GM23248 (cell line): Measurements from ENCODE around the gene OLR1. TPM values are rescaled to one million over a fixed set of nuclear protein-coding genes. Genes with fewer than 3 reads are reported as not detected.

Experiments
- DNase-seq: peaks from one replicate; pipeline ENCODE4 v3.0.0-alpha.2; 2015
- H2AFZ ChIP-seq: fragments of 200-600 bp; sonication (generic); 2 replicates; pipeline ENCODE4 v1.6.1; 2016; ENCODE audit warnings: antibody characterized with exemption
- H3F3A ChIP-seq: fragments of 200-600 bp; sonication (generic); 2 replicates; pipeline ENCODE4 v1.6.1; 2016; ENCODE audit warnings: mild to moderate bottlenecking, antibody characterized with exemption, mixed run types; ENCODE audit not compliant: insufficient read depth
- H3K27ac ChIP-seq: fragments of 200-600 bp; sonication (generic); 2 replicates; pipeline ENCODE4 v1.5.1; 2016; ENCODE audit warnings: mild to moderate bottlenecking
- H3K27me3 ChIP-seq: fragments of 200-600 bp; sonication (generic); replicated peaks from 2 replicates; pipeline ENCODE4 v1.6.1; 2016; ENCODE audit warnings: mild to moderate bottlenecking; ENCODE audit not compliant: insufficient read depth
- H3K36me3 ChIP-seq: fragments of 200-600 bp; sonication (generic); 2 replicates; pipeline ENCODE4 v1.6.1; 2016; ENCODE audit warnings: low read depth, mild to moderate bottlenecking
- H3K4me1 ChIP-seq: fragments of 200-600 bp; sonication (generic); 2 replicates; pipeline ENCODE4 v1.6.1; 2016; ENCODE audit warnings: mild to moderate bottlenecking; ENCODE audit not compliant: insufficient read depth
- H3K4me2 ChIP-seq: fragments of 200-600 bp; sonication (generic); one replicate; pipeline ENCODE4 v1.6.1; 2016; ENCODE audit warnings: mild to moderate bottlenecking; ENCODE audit not compliant: unreplicated experiment
- H3K4me3 ChIP-seq: fragments of 200-600 bp; sonication (generic); 2 replicates; pipeline ENCODE4 v1.5.1; 2016; ENCODE audit warnings: mild to moderate bottlenecking
- H3K79me2 ChIP-seq: fragments of 200-600 bp; sonication (generic); 2 replicates; pipeline ENCODE4 v1.6.1; 2016; ENCODE audit warnings: mild to moderate bottlenecking; ENCODE audit not compliant: insufficient read depth
- H3K9ac ChIP-seq: fragments of 200-600 bp; sonication (generic); 2 replicates; pipeline ENCODE4 v1.6.1; 2016; ENCODE audit warnings: mild to moderate bottlenecking
- H3K9me2 ChIP-seq: fragments of 200-600 bp; sonication (generic); 2 replicates; pipeline ENCODE4 v1.6.1; 2016; ENCODE audit warnings: mixed run types, mild to moderate bottlenecking, moderate library complexity; ENCODE audit not compliant: insufficient read depth
- H3K9me3 ChIP-seq: fragments of 200-600 bp; sonication (generic); one replicate; pipeline ENCODE4 v1.6.1; 2017; ENCODE audit warnings: low read depth
- H4K20me1 ChIP-seq: fragments of 200-600 bp; sonication (generic); 2 replicates; pipeline ENCODE4 v1.6.0; 2016; ENCODE audit not compliant: insufficient read depth
- EZH2 ChIP-seq: fragments of 200-600 bp; sonication (generic); IDR thresholded peaks from 2 replicates; pipeline ENCODE4 v1.6.1; 2018; ENCODE audit warnings: antibody characterized with exemption, mild to moderate bottlenecking; ENCODE audit not compliant: insufficient read depth, poor library complexity, severe bottlenecking
- EZH2phosphoT487 ChIP-seq: fragments of 200-600 bp; sonication (generic); IDR thresholded peaks from 2 replicates; pipeline ENCODE4 v1.6.1; 2018; ENCODE audit warnings: antibody characterized with exemption, moderate library complexity, mild to moderate bottlenecking, low read depth; ENCODE audit not compliant: insufficient read depth
- WGBS, 2 experiments: methylation state at CpG; one replicate each; pipeline ENCODE4 v1.1.6; 2015 to 2017; ENCODE audit warnings: low lambda C conversion rate in 2 of 2, low coverage in 1 of 2; ENCODE audit errors: missing lambda C conversion rate in 2 of 2; 5-methylcytosine and 5-hydroxymethylcytosine counted together
- in situ Hi-C: fragments of 300-500 bp; cut with MboI; formaldehyde crosslinking; loops from 2 replicates; pipeline ENCODE4 v1.15.0; 2020
- polyA plus RNA-seq: library from polyadenylated mRNA; unstranded; fragments of >200 nt; fragmentation: Nextera tagmentation; extraction: Ambion mirVana; gene quantifications from 2 replicates; pipeline ENCODE4 v1.2.1, GENCODE V29; 2016
- total RNA-seq: library from RNA; depleted of rRNA; stranded (reverse); fragments of >200 nt; shearing (Covaris generic); gene quantifications from 2 replicates; pipeline ENCODE4 v1.2.3, GENCODE V29; 2014

Gene OLR1
- total and polyA plus RNA-seq, 2 experiments from 2014 or later: 4.6 to 6.3 TPM

- no peak overlapping the region for H3K4me2 ChIP-seq
- no peaks in the 10 kb centered on the region for H4K20me1 ChIP-seq
- H3K79me2 ChIP-seq: no peaks in the 10 kb centered on the region
- no peak overlapping the region for H3K4me3 ChIP-seq
- 17 to 41% methylated on average over 1 of the region's 1 CpG for WGBS, 2 experiments
- no peak overlapping the region for H3K27ac ChIP-seq
- no peaks in the 10 kb centered on the region; the same call in 1 of the 2 replicates for H3K9me2 ChIP-seq
- H3F3A ChIP-seq: no peaks in the 10 kb centered on the region
- H3K27me3 ChIP-seq: no peaks in the 10 kb centered on the region
- H3K9me3 ChIP-seq: no peaks in the 10 kb centered on the region
- no peaks in the 10 kb centered on the region for H3K36me3 ChIP-seq
- H3K4me1 ChIP-seq: no peaks in the 10 kb centered on the region
- TF ChIP-seq EZH2: no peak
- TF ChIP-seq EZH2phosphoT487: no peak
- in situ Hi-C loops: loop anchor here (25.0 kb wide), 1 partner anchor 314 kb away; no protein-coding TSS in a partner anchor
- H2AFZ ChIP-seq: no peak overlapping the region
- DNase-seq: no peak
- no peak overlapping the region for H3K9ac ChIP-seq
These were observed 45.5 kb downstream of the OLR1 start for GRCh38 chr12:10126413-10126812.

GRCh38 chr12:10122689-10123088 is 49.2 kb downstream of the OLR1 start:
- in situ Hi-C loops: no loop called here
- WGBS, 2 experiments: 54 to 62% methylated on average over 4 of the region's 4 CpGs
- H3F3A ChIP-seq: no peaks in the 10 kb centered on the region
- H4K20me1 ChIP-seq: no peaks in the 10 kb centered on the region
- no peak overlapping the region for H3K9ac ChIP-seq
- no peak overlapping the region for H3K4me2 ChIP-seq
- no peaks in the 10 kb centered on the region for H3K4me1 ChIP-seq
- H3K9me3 ChIP-seq: no peaks in the 10 kb centered on the region
- no peaks in the 10 kb centered on the region; the same call in none of the 2 replicates for H3K9me2 ChIP-seq
- H3K27me3 ChIP-seq: no peaks in the 10 kb centered on the region
- no peak for DNase-seq
- no peaks in the 10 kb centered on the region for H3K79me2 ChIP-seq
- H2AFZ ChIP-seq: no peak overlapping the region
- no peak for TF ChIP-seq EZH2
- TF ChIP-seq EZH2phosphoT487: no peak
- H3K4me3 ChIP-seq: no peak overlapping the region
- no peak overlapping the region for H3K27ac ChIP-seq
- no peaks in the 10 kb centered on the region for H3K36me3 ChIP-seq

GRCh38 chr12:10121278-10121677 is 50.7 kb downstream of the OLR1 start:
- H3K27me3 ChIP-seq: no peaks in the 10 kb centered on the region
- no peak overlapping the region for H3K4me2 ChIP-seq
- no peaks in the 10 kb centered on the region for H3K4me1 ChIP-seq
- H3K27ac ChIP-seq: no peak overlapping the region
- H3K79me2 ChIP-seq: no peaks in the 10 kb centered on the region
- H3K9ac ChIP-seq: no peak overlapping the region
- no peaks in the 10 kb centered on the region for H3K9me3 ChIP-seq
- DNase-seq: no peak
- H3K36me3 ChIP-seq: no peaks in the 10 kb centered on the region
- peak overlapping the region; percentile 60 for H2AFZ ChIP-seq
- no peaks in the 10 kb centered on the region for H4K20me1 ChIP-seq
- TF ChIP-seq EZH2phosphoT487: no peak
- no peak for TF ChIP-seq EZH2
- 29 to 36% methylated on average over 7 of the region's 7 CpGs for WGBS, 2 experiments
- H3K9me2 ChIP-seq: no peaks in the 10 kb centered on the region; the same call in 1 of the 2 replicates
- in situ Hi-C loops: no loop called here
- no peak overlapping the region for H3K4me3 ChIP-seq
- no peaks in the 10 kb centered on the region for H3F3A ChIP-seq

DNA sequence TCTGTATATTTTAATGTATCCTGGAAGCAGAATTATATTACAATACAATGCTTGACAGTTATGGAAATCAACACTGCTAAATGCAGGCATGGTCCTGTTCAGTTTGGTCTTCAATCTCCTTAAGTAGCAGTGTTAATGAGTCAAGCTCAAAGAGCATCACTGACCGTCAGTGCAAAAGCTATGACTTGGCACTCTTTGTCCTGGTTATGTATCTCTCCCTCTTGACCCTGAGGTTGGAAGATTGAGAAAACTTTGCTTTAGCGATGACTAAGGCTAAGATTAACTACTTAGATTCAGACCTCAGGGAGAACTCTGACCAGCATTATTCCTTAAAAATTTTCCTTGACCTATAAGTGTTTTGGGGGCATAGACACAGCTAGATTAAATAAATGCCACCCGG is 52.9 kb downstream of the OLR1 start:
- no peaks in the 10 kb centered on the region for H3K9me3 ChIP-seq
- in situ Hi-C loops: no loop called here

GRCh38 chr12:10115890-10116289 is 56.0 kb downstream of the OLR1 start:
- Histone ChIP-seq H3K36me3 (no peaks in the 10 kb centered on the region), H3K4me3 (no peak overlapping the region), H4K20me1 (no peaks in the 10 kb centered on the region), H3K9me2 (no peaks in the 10 kb centered on the region; the same call in 1 of the 2 replicates), H3K4me2 (no peak overlapping the region), H3K27me3 (no peaks in the 10 kb centered on the region), H3K27ac (no peak overlapping the region), H3F3A (no peaks in the 10 kb centered on the region), H3K79me2 (no peaks in the 10 kb centered on the region), H3K4me1 (peaks cover 8% of the 10 kb centered on the region), H2AFZ (no peak overlapping the region), H3K9me3 (no peaks in the 10 kb centered on the region), H3K9ac (no peak overlapping the region)
- DNase-seq: no peak
- 70 to 75% methylated on average over 7 of the region's 7 CpGs for WGBS, 2 experiments
- TF ChIP-seq EZH2 (no peak), EZH2phosphoT487 (no peak)
- in situ Hi-C loops: no loop called here

More for the DNA sequence above, 52.9 kb downstream of the OLR1 start:
- no peak for TF ChIP-seq EZH2
- no peak for TF ChIP-seq EZH2phosphoT487
- no peaks in the 10 kb centered on the region; the same call in 1 of the 2 replicates for H3K9me2 ChIP-seq
- no peaks in the 10 kb centered on the region for H3K27me3 ChIP-seq
- H3K4me1 ChIP-seq: no peaks in the 10 kb centered on the region
- DNase-seq: peak; percentile 37
- no peaks in the 10 kb centered on the region for H3F3A ChIP-seq
- H3K4me2 ChIP-seq: no peak overlapping the region
- H3K9ac ChIP-seq: no peak overlapping the region
- 55 to 65% methylated on average over 3 of the region's 3 CpGs for WGBS, 2 experiments
- no peaks in the 10 kb centered on the region for H4K20me1 ChIP-seq
- no peak overlapping the region for H3K4me3 ChIP-seq
- H3K27ac ChIP-seq: no peak overlapping the region
- H2AFZ ChIP-seq: no peak overlapping the region
- H3K36me3 ChIP-seq: no peaks in the 10 kb centered on the region
- H3K79me2 ChIP-seq: no peaks in the 10 kb centered on the region
